Panc1 (cell line): ENCODE results near the gene IBA57. TPM values are rescaled to one million over a fixed set of nuclear protein-coding genes. Genes with fewer than 3 reads are reported as not detected.

Experiments
- ATAC-seq: fragments of 200-7000 bp; cut with Tn5 transposase; 2 replicates; pipeline ENCODE4 v1.9.1; 2020; ENCODE audit warnings: mild to moderate bottlenecking, moderate library complexity
- BruUV-seq: library from RNA; stranded (reverse); fragments of 400-500 nt; replicated peaks from 2 replicates; lab custom pipeline; 2021; lab: Mats Ljungman, UMichigan
- CTCF ChIA-PET: fragments of 300-600 bp; sonication (Branson Sonifier 250); formaldehyde crosslinking; loops from one replicate; lab custom pipeline; 2022; ENCODE audit warnings: antibody characterized with exemption; lab: Charles Lee
- POLR2A ChIA-PET: fragments of 300-600 bp; sonication (Branson Sonifier 250); formaldehyde crosslinking; loops from one replicate; lab custom pipeline; 2022; ENCODE audit warnings: antibody characterized with exemption; lab: Charles Lee
- DNase-seq: peaks from one replicate; pipeline ENCODE4 v3.0.0-alpha.2; 2010; ENCODE audit warnings: low read depth, low spot score
- H3K27ac ChIP-seq: 2 replicates; pipeline ENCODE4 v1.5.1; 2011; ENCODE audit warnings: mild to moderate bottlenecking, low read length, inconsistent platforms
- H3K27me3 ChIP-seq: fragments of 200-500 bp; sonication (Bioruptor generic); 2 replicates; pipeline ENCODE4 v1.6.0; 2014; ENCODE audit warnings: low read length, inconsistent platforms; ENCODE audit not compliant: control insufficient read depth, insufficient read depth
- H3K36me3 ChIP-seq: fragments of 200-500 bp; sonication (Bioruptor generic); 2 replicates; pipeline ENCODE4 v1.5.1; 2014; ENCODE audit warnings: inconsistent platforms, mild to moderate bottlenecking, low read length, moderate library complexity; ENCODE audit not compliant: control insufficient read depth, insufficient read depth
- H3K4me1 ChIP-seq: 2 replicates; pipeline ENCODE4 v1.5.1; 2011; ENCODE audit warnings: inconsistent platforms, mild to moderate bottlenecking, low read length, moderate library complexity; ENCODE audit not compliant: control insufficient read depth, insufficient read depth
- H3K4me3 ChIP-seq, 2 experiments: 2 replicates each; pipeline ENCODE4 v1.5.1; 2011 to 2012; ENCODE audit warnings: low read depth in 2 of 2, low read length in 2 of 2, mild to moderate bottlenecking in 2 of 2, inconsistent platforms in 1 of 2, moderate library complexity in 1 of 2
- H3K9me3 ChIP-seq: fragments of 200-500 bp; sonication (Bioruptor generic); 2 replicates; pipeline ENCODE4 v1.5.1; 2014; ENCODE audit warnings: low read depth, mild to moderate bottlenecking, inconsistent platforms, low read length, moderate library complexity; ENCODE audit not compliant: control insufficient read depth, insufficient read depth
- CTCF ChIP-seq: fragments of 450-650 bp; IDR thresholded peaks from 2 replicates; pipeline ENCODE4 v1.5.1; 2017; ENCODE audit warnings: mild to moderate bottlenecking
- POLR2AphosphoS5 ChIP-seq: IDR thresholded peaks from 2 replicates; pipeline ENCODE4 v1.6.1; 2012; ENCODE audit warnings: mild to moderate bottlenecking, low read depth, low read length, moderate library complexity
- REST ChIP-seq, 2 experiments: IDR thresholded peaks; 2 replicates each; pipeline ENCODE4 v1.6.1; 2011 to 2012; ENCODE audit warnings: low read depth in 2 of 2, control low read depth in 1 of 2, low read length in 1 of 2, mild to moderate bottlenecking in 1 of 2, moderate library complexity in 1 of 2; ENCODE audit not compliant: insufficient read depth in 1 of 2
- SIN3A ChIP-seq: IDR thresholded peaks from 2 replicates; pipeline ENCODE4 v1.6.1; 2012; ENCODE audit warnings: low read depth, mild to moderate bottlenecking, low read length, moderate library complexity, borderline replicate concordance; ENCODE audit not compliant: insufficient read depth
- TCF7L2 ChIP-seq: IDR thresholded peaks from 2 replicates; pipeline ENCODE4 v1.6.1; 2011; ENCODE audit warnings: mild to moderate bottlenecking, low read depth, low read length, inconsistent platforms
- in situ Hi-C: cut with HindIII; loops from 2 replicates; pipeline ENCODE4 v1.10.0; 2016; ENCODE audit warnings: low sequenced_read_pairs, low pct_unique_long_range_greater_than_20kb
- intact Hi-C: fragments of 100-400 bp; cut with micrococcal nuclease; formaldehyde crosslinking; loops from one replicate; pipeline ENCODE4 v1.10.0; 2022; ENCODE audit not compliant: unreplicated experiment
- total RNA-seq: library from RNA; stranded (reverse); gene quantifications from one replicate; pipeline ENCODE4 v1.2.1, GENCODE V29; 2021; ENCODE audit not compliant: unreplicated experiment

IBA57 gene
- total RNA-seq, 1 experiment from 2014 or later: 11.3 TPM

DNA sequence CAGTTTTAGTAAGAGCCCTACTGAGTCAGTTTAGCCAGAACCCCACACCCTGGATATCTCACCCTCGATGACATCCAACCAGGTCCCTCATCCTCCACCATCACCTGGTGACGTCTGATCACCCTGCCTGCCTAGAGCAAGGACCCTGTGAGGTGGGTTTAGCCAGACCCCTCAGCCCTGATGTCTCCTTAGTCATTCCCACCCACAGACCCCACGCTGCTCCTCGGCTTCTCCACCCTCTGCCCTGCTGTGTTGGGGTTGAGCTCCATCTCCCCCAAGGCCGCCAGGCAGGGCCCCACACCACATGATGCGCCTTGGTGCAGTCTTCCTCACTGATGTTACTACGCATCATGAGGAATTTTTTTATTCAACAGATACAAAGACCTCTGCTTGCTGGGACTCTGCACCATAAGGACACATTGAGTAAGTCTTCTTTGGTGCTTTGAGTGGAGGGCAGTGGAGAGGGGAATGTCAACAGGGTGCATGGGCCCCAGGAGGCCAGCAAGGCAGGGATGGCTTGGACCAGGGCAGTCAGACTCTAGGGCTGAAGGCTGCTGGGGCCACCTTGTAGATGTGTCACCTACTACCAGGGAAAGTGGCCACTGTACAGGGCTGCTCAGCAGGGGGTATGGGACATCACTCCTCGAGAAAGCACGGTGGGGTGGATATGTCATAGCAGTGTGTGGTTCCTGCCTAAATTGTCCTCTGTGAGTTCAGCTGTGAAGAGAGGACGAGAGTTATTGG lies 1.7 kb upstream of the IBA57 start:
- H3K27ac ChIP-seq: no peak overlapping the region

More for the DNA sequence above, 1.7 kb upstream of the IBA57 start:
- intact Hi-C loops: no loop called here
- in situ Hi-C loops: no loop called here
- Histone ChIP-seq H3K4me1 (peaks cover 13% of the 10 kb centered on the region), H3K4me3 (no peak overlapping the region), H3K27me3 (no peaks in the 10 kb centered on the region), H3K36me3 (no peaks in the 10 kb centered on the region), H3K9me3 (no peaks in the 10 kb centered on the region)
- ATAC-seq (no peak), DNase-seq (no peak)
- no TSS peak for BruUV-seq
- ChIA-PET CTCF (no interaction called here), POLR2A (no interaction called here)
- no peak for TF ChIP-seq SIN3A
- no peak for TF ChIP-seq REST (IDR thresholded peaks at IDR 0.05; ENCODE audit: insufficient read depth in 1 of 2, low read depth in 2 of 2, low read length in 1 of 2)
- TF ChIP-seq POLR2AphosphoS5: no peak
- TF ChIP-seq TCF7L2: no peak
- TF ChIP-seq CTCF: no peak
